ENCODE results near the gene WDR70.

Gene WDR70

GRCh38 chr5:37786862-37787519 lies 407.9 kb downstream of the WDR70 start:
- Histone ChIP-seq H4K20me1 (ENCODE audit: insufficient read depth, low read length, poor library complexity, severe bottlenecking) (no peaks in the 10 kb centered on the region), H3K9me2 (replicated peaks; ENCODE audit: low read depth, low read length) (no peaks in the 10 kb centered on the region), H3K9me3 (ENCODE audit: insufficient read depth, low read depth, low read length) (0 out of 2 replicates have a peak, but pooled peaks cover 4% of the 10 kb centered on the region), H2AFZ (ENCODE audit: low read length) (no peak overlapping the region), H3K9ac (ENCODE audit: low read depth, low read length, poor library complexity, severe bottlenecking) (no peak overlapping the region), H3K27me3 (ENCODE audit: insufficient read depth, low read length, poor library complexity, severe bottlenecking) (no peaks in the 10 kb centered on the region), H3K4me2 (ENCODE audit: low read depth, low read length, poor library complexity, severe bottlenecking) (no peak overlapping the region), H3K79me2 (ENCODE audit: insufficient read depth, low read length) (no peaks in the 10 kb centered on the region), H3F3A (ENCODE audit: low read depth) (no peaks in the 10 kb centered on the region), H3K4me3 (ENCODE audit: low read length, poor library complexity, severe bottlenecking) (no peak overlapping the region), H3K4me1 (ENCODE audit: insufficient read depth, low read length, poor library complexity, severe bottlenecking) (no peaks in the 10 kb centered on the region), H3K36me3 (ENCODE audit: insufficient read depth, low read length) (no peaks in the 10 kb centered on the region)
- no peak for TF ChIP-seq CTCF (conservative IDR thresholded peaks at IDR 0.05; ENCODE audit: low read length)
- no peak for TF ChIP-seq EZH2phosphoT487 (IDR thresholded peaks at IDR 0.05; ENCODE audit: borderline replicate concordance)

- Histone ChIP-seq H3K4me3 (ENCODE audit: low read length, poor library complexity, severe bottlenecking) (no peak overlapping the region), H2AFZ (ENCODE audit: low read length) (no peak overlapping the region), H3K4me1 (ENCODE audit: insufficient read depth, low read length, poor library complexity, severe bottlenecking) (no peaks in the 10 kb centered on the region), H3K9me3 (ENCODE audit: insufficient read depth, low read depth, low read length) (0 out of 2 replicates have a peak, but pooled peaks cover 4% of the 10 kb centered on the region), H3K9me2 (replicated peaks; ENCODE audit: low read depth, low read length) (no peaks in the 10 kb centered on the region), H3K9ac (ENCODE audit: low read depth, low read length, poor library complexity, severe bottlenecking) (no peak overlapping the region), H3K27me3 (ENCODE audit: insufficient read depth, low read length, poor library complexity, severe bottlenecking) (no peaks in the 10 kb centered on the region), H3K36me3 (ENCODE audit: insufficient read depth, low read length) (no peaks in the 10 kb centered on the region), H3K4me2 (ENCODE audit: low read depth, low read length, poor library complexity, severe bottlenecking) (no peak overlapping the region), H3F3A (ENCODE audit: low read depth) (no peaks in the 10 kb centered on the region), H3K79me2 (ENCODE audit: insufficient read depth, low read length) (no peaks in the 10 kb centered on the region), H4K20me1 (ENCODE audit: insufficient read depth, low read length, poor library complexity, severe bottlenecking) (no peaks in the 10 kb centered on the region)
- no peak for TF ChIP-seq CTCF (conservative IDR thresholded peaks at IDR 0.05; ENCODE audit: low read length)
- no peak for TF ChIP-seq EZH2phosphoT487 (IDR thresholded peaks at IDR 0.05; ENCODE audit: borderline replicate concordance)
These were observed 408.6 kb downstream of the WDR70 start for GRCh38 chr5:37787742-37788141.

- no peak overlapping the region for H3K4me3 ChIP-seq (ENCODE audit: low read length, poor library complexity, severe bottlenecking)
- no peak overlapping the region for H3K9ac ChIP-seq (ENCODE audit: low read depth, low read length, poor library complexity, severe bottlenecking)
- H3K79me2 ChIP-seq (ENCODE audit: insufficient read depth, low read length): no peaks in the 10 kb centered on the region
- no peaks in the 10 kb centered on the region for H3K36me3 ChIP-seq (ENCODE audit: insufficient read depth, low read length)
- no peaks in the 10 kb centered on the region for H3K27me3 ChIP-seq (ENCODE audit: insufficient read depth, low read length, poor library complexity, severe bottlenecking)
- no peak overlapping the region for H2AFZ ChIP-seq (ENCODE audit: low read length)
- no peaks in the 10 kb centered on the region for H3F3A ChIP-seq (ENCODE audit: low read depth)
- no peak overlapping the region for H3K4me2 ChIP-seq (ENCODE audit: low read depth, low read length, poor library complexity, severe bottlenecking)
- no peaks in the 10 kb centered on the region for H4K20me1 ChIP-seq (ENCODE audit: insufficient read depth, low read length, poor library complexity, severe bottlenecking)
- no peaks in the 10 kb centered on the region for H3K9me2 ChIP-seq (replicated peaks; ENCODE audit: low read depth, low read length)
- H3K4me1 ChIP-seq (ENCODE audit: insufficient read depth, low read length, poor library complexity, severe bottlenecking): no peaks in the 10 kb centered on the region
- no peak for TF ChIP-seq CTCF (conservative IDR thresholded peaks at IDR 0.05; ENCODE audit: low read length)
- no peak for TF ChIP-seq EZH2phosphoT487 (IDR thresholded peaks at IDR 0.05; ENCODE audit: borderline replicate concordance)
- 0 out of 2 replicates have a peak, but pooled peaks cover 6% of the 10 kb centered on the region for H3K9me3 ChIP-seq (ENCODE audit: insufficient read depth, low read depth, low read length)
These were observed 410.9 kb downstream of the WDR70 start for GRCh38 chr5:37789991-37790390.

Data from Loucy (cell line).